K562 (cell line): ENCODE data around the gene IFT122.

Experiments
- CTCF ChIP-seq, 3 experiments: IDR thresholded peaks in 2 of 3; conservative IDR thresholded peaks in 1 of 3; 2 replicates each; pipeline ENCODE4 v1.5.1; 2011 to 2012; ENCODE audit warnings: low read length in 3 of 3, mild to moderate bottlenecking in 3 of 3, control low read depth in 2 of 3, improper control_type of control experiment in 1 of 3, inconsistent platforms in 1 of 3, low read depth in 1 of 3, mixed read lengths in 1 of 3, moderate library complexity in 1 of 3; ENCODE audit not compliant: insufficient read depth in 2 of 3
- EP300 ChIP-seq: IDR thresholded peaks from 2 replicates; pipeline ENCODE4 v1.6.1; 2012; ENCODE audit warnings: low read length, improper control_type of control experiment
- ETV5 ChIP-seq: sonication (generic); formaldehyde crosslinking; IDR thresholded peaks from 2 replicates; pipeline ENCODE4 v1.4.0; 2020; ENCODE audit warnings: low read depth, mild to moderate bottlenecking, missing genetic modification reagents
- EZH2 ChIP-seq: IDR thresholded peaks from 2 replicates; pipeline ENCODE4 v1.6.1; 2012; ENCODE audit warnings: low read depth, mild to moderate bottlenecking, inconsistent platforms, low read length, borderline replicate concordance
- JUNB ChIP-seq: fragments of 450-650 bp; formaldehyde crosslinking; conservative IDR thresholded peaks from 2 replicates; pipeline ENCODE4 v1.4.0; 2020; ENCODE audit warnings: mild to moderate bottlenecking
- PRDM10 ChIP-seq: fragments of 450-650 bp; IDR thresholded peaks from 2 replicates; pipeline ENCODE4 v1.6.1; 2018; ENCODE audit not compliant: partially characterized antibody
- THAP12 ChIP-seq: fragments of 250-450 bp; sonication (Bioruptor Pico); IDR thresholded peaks from 2 replicates; pipeline ENCODE4 v1.9.0; 2021; ENCODE audit warnings: mild to moderate bottlenecking, inconsistent platforms

GRCh38 chr3:129410971-129411370 lies 29.1 kb upstream of the IFT122 start:
- no peak for TF ChIP-seq EZH2
- TF ChIP-seq CTCF (IDR thresholded peaks at IDR 0.05 in 2 of 3, conservative IDR thresholded peaks at IDR 0.05 in 1 of 3; ENCODE audit: insufficient read depth in 2 of 3, low read depth in 1 of 3, low read length in 3 of 3) = no peak
- no peak for TF ChIP-seq ETV5
- TF ChIP-seq EP300 = no peak
- no peak for TF ChIP-seq JUNB (CRISPR knock-in tag)
- no peak for TF ChIP-seq THAP12 (CRISPR knock-in tag)
- TF ChIP-seq PRDM10 = no peak
